ENCODE results near the gene WDR5. TPM values are rescaled to one million over a fixed set of nuclear protein-coding genes. Genes with fewer than 3 reads are reported as not detected.
A peak's percentile ranks its signal among the peaks of the same experiment; 100 is the strongest.

Gene WDR5
- total RNA-seq, 1 donor from 2014 or later, result 13.9 TPM

DNA sequence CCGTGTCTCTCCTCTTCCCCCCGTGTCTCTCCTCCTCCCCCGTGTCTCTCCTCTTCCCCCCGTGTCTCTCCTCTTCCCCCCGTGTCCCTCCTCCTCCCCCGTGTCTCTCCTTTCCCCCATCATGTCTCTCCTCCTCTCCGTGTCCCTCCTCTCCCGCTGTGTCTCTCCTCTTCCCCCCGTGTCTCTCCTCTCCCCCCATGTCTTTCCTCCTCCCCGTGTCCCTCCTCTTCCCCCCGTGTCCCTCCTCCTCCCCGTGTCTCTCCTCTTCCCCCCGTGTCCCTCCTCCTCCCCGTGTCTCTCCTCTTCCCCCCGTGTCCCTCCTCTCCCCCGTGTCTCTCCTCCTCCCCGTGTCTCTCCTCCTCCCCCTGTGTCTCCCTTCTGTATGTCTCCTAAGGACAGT is 41.3 kb downstream of the WDR5 start:
- peaks cover 7% of the 10 kb centered on the region for H3K27me3 ChIP-seq

DNA sequence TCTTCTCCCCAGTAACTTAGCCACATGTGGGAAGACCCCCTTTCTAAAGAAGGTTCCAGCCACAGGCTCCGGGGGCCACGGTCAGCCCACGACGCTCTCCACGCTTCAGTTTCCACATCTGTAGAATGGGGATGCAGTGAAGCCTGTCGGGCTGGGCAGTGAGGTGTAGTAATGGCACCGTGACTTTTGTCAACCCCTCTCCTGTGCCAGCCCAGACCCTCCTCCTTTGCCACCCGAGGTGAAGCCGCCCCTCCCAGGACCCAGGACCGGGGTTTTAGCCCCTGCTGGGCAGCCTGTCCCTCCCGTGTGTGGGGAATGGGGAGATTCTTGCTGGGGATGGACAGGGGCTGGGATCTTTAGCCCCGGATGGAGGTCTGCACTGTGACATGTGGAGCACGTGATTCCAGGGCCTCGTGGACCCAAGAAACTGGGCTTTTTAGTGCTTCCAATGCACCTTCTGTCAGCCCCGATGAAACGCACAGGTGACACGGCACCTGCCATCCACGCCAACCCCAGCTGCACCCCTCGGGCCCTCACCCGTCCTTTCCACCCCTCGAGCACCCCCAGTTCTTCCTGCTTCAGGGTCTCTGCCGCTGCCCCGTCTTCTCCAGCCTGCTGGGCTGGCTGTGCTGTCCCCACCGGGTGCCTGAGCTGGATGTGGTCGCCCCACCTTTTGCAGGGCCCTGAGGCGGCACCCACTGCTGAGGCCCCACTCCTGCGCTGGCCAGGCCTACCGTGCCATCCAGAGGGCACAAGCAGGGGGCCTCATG is 41.9 kb downstream of the WDR5 start:
- Histone ChIP-seq H3K27me3 (peaks cover 7% of the 10 kb centered on the region), H3K4me1 (peaks cover 10 to 16% of the 10 kb centered on the region in 2 donors), H3K27ac (no peak overlapping the region), H3K4me3 (no peak overlapping the region), H3K9me3 (no peaks in the 10 kb centered on the region), H3K36me3 (no peaks in the 10 kb centered on the region)
- no peak for TF ChIP-seq CTCF (IDR thresholded peaks at IDR 0.05)
- DNase-seq (ENCODE audit: low spot score in 2 of 2), result peak in 1 of 2 donors; percentile 56
- intact Hi-C loops (cut with DNase I), result no loop called here

More for the DNA sequence above, 41.3 kb downstream of the WDR5 start:
- Histone ChIP-seq H3K36me3 (no peaks in the 10 kb centered on the region), H3K27ac (no peak overlapping the region), H3K4me1 (peaks cover 10 to 16% of the 10 kb centered on the region in 2 donors), H3K4me3 (no peak overlapping the region), H3K9me3 (no peaks in the 10 kb centered on the region)
- TF ChIP-seq CTCF (IDR thresholded peaks at IDR 0.05), result no peak
- intact Hi-C loops (cut with DNase I), result no loop called here
- DNase-seq (ENCODE audit: low spot score in 2 of 2), result no peak

DNA sequence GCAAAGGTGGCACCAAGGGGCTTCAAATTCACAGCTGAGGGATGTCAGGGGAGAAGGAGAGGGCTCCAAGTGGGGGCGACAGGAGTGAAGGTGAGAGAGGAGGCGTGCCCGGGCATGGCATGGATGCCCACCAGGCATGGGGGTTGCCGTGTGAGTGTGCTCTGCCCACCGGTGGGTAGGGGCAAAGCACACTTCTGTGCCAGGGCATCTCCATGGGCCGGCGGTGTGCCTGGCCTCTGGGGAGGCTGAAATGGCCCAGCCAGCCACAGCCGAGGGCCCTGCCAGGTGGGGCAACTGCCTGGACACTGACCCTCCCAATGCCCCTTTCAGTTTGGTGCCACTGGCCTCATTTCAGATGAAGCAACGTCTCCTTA is 42.5 kb downstream of the WDR5 start:
- peak in 1 of 2 donors; percentile 58 for DNase-seq (ENCODE audit: low spot score in 2 of 2)
- intact Hi-C loops (cut with DNase I), result no loop called here
- no peaks in the 10 kb centered on the region for H3K36me3 ChIP-seq
- no peak overlapping the region for H3K4me3 ChIP-seq
- no peak overlapping the region for H3K27ac ChIP-seq
- no peaks in the 10 kb centered on the region for H3K9me3 ChIP-seq
- H3K27me3 ChIP-seq, result peaks cover 1% of the 10 kb centered on the region
- no peak for TF ChIP-seq CTCF (IDR thresholded peaks at IDR 0.05)
- peaks cover 10 to 16% of the 10 kb centered on the region in 2 donors for H3K4me1 ChIP-seq

- peak in 1 of 2 donors; percentile 64 for DNase-seq (ENCODE audit: low spot score in 2 of 2)
- no peak overlapping the region for H3K27ac ChIP-seq
- H3K4me3 ChIP-seq, result no peak overlapping the region
- no peak for TF ChIP-seq CTCF (IDR thresholded peaks at IDR 0.05)
- H3K27me3 ChIP-seq, result no peaks in the 10 kb centered on the region
- intact Hi-C loops (cut with DNase I), result no loop called here
- no peaks in the 10 kb centered on the region for H3K36me3 ChIP-seq
- no peaks in the 10 kb centered on the region for H3K9me3 ChIP-seq
- H3K4me1 ChIP-seq, result peaks cover 10 to 16% of the 10 kb centered on the region in 2 donors
These were observed 43.1 kb downstream of the WDR5 start for GRCh38 chr9:134178768-134179551.

DNA sequence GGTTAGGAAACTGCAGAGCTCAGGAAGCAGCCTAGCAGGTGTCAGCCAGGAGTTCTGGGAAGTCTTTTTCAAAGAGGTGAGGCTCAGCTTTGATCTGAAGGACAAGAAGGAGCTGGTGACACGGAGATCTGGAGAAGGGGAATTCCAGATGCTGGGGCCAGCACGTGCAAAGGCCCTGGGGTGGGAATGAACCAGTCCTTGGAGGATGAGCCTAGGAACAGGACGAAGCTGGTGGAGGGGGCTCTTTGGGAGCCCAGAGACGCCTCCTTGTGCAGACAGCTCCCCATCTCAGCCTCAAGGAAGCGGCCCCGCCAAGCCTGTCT is 43.7 kb downstream of the WDR5 start:
- no peak overlapping the region for H3K4me3 ChIP-seq
- DNase-seq (ENCODE audit: low spot score in 2 of 2), result peak in 1 of 2 donors; percentile 19
- H3K9me3 ChIP-seq, result no peaks in the 10 kb centered on the region
- no peak for TF ChIP-seq CTCF (IDR thresholded peaks at IDR 0.05)
- no peaks in the 10 kb centered on the region for H3K27me3 ChIP-seq
- no peaks in the 10 kb centered on the region for H3K36me3 ChIP-seq
- no peak overlapping the region for H3K27ac ChIP-seq
- H3K4me1 ChIP-seq, result peaks cover 10 to 16% of the 10 kb centered on the region in 2 donors
- intact Hi-C loops (cut with DNase I), result no loop called here
